GF-D8 (cell line): ENCODE data around the gene COL13A1.

Source experiments
- DNase-seq: peaks from one replicate; lab custom pipeline; 2025; lab: John Stamatoyannopoulos, UW

COL13A1 gene

GRCh38 chr10:69906425-69906824, 104.7 kb downstream of the COL13A1 start:
- DNase-seq = no peak

- no peak for DNase-seq
Measured at GRCh38 chr10:69907517-69907916, 105.8 kb downstream of the COL13A1 start.

- DNase-seq = no peak
Measured at GRCh38 chr10:69908124-69908523, 106.4 kb downstream of the COL13A1 start.

GRCh38 chr10:69910561-69910960, 108.9 kb downstream of the COL13A1 start:
- DNase-seq = no peak

- DNase-seq = no peak
Measured at GRCh38 chr10:69911613-69912528, 110.2 kb downstream of the COL13A1 start.

- no peak for DNase-seq
Measured at GRCh38 chr10:69912589-69912988, 110.9 kb downstream of the COL13A1 start.

- no peak for DNase-seq
Measured at GRCh38 chr10:69913606-69914382, 112.1 kb downstream of the COL13A1 start.

- no peak for DNase-seq
Measured at GRCh38 chr10:69914398-69915214, 112.9 kb downstream of the COL13A1 start.

GRCh38 chr10:69915215-69915560, 113.5 kb downstream of the COL13A1 start:
- no peak for DNase-seq

GRCh38 chr10:69916118-69916517, 114.4 kb downstream of the COL13A1 start:
- DNase-seq = no peak

GRCh38 chr10:69918036-69918435, 116.3 kb downstream of the COL13A1 start:
- DNase-seq = no peak

- DNase-seq = no peak
Measured at GRCh38 chr10:69919250-69919649, 117.5 kb downstream of the COL13A1 start.

GRCh38 chr10:69925111-69925510, 123.4 kb downstream of the COL13A1 start:
- no peak for DNase-seq

- no peak for DNase-seq
Measured at GRCh38 chr10:69928339-69928738, 126.6 kb downstream of the COL13A1 start.

- no peak for DNase-seq
Measured at GRCh38 chr10:69929575-69929974, 127.9 kb downstream of the COL13A1 start.

GRCh38 chr10:69934768-69935167, 133.1 kb downstream of the COL13A1 start:
- DNase-seq = no peak

- DNase-seq = no peak
Measured at GRCh38 chr10:69936091-69936490, 134.4 kb downstream of the COL13A1 start.

GRCh38 chr10:69938541-69938991, 136.9 kb downstream of the COL13A1 start:
- DNase-seq = no peak

- DNase-seq = no peak
Measured at GRCh38 chr10:69939061-69939460, 137.4 kb downstream of the COL13A1 start.

GRCh38 chr10:69939481-69939880, 137.8 kb downstream of the COL13A1 start:
- no peak for DNase-seq

- DNase-seq = no peak
Measured at GRCh38 chr10:69941730-69942129, 140.0 kb downstream of the COL13A1 start.

GRCh38 chr10:69943292-69943820, 141.7 kb downstream of the COL13A1 start:
- DNase-seq = no peak
